Stimulated activated CD4-positive, alpha-beta T cell treated with anti-CD3 and anti-CD28 coated beads, Interleukin-12 subunit alpha, Interleukin-12 subunit beta, amount 100 ng/mL, for 48 hours (primary cell): Measurements from ENCODE around the gene ZNF280B.
"Not testable (repeated sequence)": the region's sequence is repeated elsewhere in the genome, so short reads cannot be mapped to it uniquely, and the experiment has no call there.

ENCODE experiments used
- DNase-seq, 3 donors: peaks; one replicate each; pipeline ENCODE4 v3.0.0-alpha.2; 2020; ENCODE audit warnings: low read depth in 2 of 3, low spot score in 1 of 3

The ZNF280B gene

DNA sequence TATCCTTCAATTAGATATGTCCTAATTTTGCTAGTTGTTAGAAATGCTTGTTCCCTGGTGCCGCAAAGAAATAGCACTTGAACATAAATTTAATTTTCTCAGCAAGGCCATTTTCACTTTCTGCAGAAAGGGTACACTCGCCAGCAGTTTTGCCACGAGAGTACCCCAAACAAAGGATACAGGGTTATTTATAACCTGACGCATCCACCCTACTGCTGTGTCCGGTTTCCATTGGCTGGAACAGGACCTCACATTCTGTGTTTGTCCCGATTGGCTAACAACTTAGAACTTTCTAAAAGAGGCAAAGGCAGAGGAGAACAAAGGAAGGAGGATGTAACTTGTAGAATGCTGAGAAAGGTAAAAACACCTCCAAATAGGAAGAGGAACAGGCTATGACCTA lies 1.4 kb upstream of the ZNF280B start:
- not testable (repeated sequence) for DNase-seq

DNA sequence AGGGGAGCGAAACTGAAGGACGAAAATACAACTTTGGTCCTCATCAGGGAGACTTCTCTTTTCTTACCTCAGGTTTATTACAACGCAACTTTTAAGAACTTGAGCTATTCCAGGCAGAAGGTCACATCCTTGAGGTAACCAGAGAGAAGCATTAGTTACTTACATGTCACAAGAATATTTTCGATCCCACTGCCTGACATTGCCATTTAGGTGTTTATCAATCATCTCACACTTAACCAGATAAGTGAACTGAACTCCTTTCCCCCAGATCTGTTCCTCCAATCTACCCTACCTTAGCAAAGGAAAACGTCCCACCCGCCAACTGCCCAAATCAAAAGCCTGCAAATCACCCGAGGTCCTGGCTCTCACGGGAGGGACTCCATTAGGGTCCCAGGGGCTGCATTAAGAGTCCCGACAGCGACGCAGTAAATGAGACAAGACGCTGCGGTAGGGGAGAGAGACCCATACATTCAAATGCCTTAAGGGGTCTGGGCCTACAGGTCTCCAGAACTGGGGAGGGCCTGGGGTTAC lies 734 bp downstream of the ZNF280B start:
- DNase-seq, result no peak

DNA sequence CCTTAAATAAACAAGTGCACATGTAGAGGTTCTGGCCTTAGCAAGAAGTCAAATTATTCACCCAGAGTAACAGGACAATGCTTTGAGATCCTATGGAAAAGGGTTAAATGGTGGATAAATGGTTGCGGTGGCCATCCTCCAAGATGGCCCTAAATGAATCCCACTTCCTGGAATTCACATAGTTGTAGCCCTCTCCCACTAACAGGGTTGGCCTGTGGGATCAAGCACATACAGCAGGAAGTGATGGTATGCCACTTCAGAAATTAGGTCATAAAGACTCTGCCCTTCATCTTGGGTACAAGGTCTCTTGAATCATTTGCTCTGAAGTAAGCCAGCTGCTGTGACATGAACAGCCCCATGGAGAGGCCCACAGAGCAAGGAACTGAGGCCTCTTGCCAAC lies 1.8 kb downstream of the ZNF280B start:
- no peak for DNase-seq

DNA sequence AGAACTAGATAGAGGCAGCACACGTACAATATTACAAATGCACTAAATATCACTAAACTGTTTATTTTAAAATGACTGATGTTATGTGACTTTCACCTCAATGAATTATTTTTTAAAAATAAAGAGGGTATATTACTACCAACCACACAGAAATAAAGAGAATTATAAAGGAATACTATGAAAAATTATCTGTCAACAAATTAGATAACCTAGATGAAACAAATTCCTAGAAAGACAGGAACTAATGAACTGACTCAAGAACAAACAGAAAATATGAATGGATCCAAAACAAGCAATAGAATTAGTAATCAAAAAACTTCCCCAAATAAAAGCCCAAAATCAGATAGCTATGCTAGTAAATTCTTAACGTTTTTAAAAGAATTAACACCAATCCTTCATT lies 10.3 kb downstream of the ZNF280B start:
- DNase-seq, result no peak

DNA sequence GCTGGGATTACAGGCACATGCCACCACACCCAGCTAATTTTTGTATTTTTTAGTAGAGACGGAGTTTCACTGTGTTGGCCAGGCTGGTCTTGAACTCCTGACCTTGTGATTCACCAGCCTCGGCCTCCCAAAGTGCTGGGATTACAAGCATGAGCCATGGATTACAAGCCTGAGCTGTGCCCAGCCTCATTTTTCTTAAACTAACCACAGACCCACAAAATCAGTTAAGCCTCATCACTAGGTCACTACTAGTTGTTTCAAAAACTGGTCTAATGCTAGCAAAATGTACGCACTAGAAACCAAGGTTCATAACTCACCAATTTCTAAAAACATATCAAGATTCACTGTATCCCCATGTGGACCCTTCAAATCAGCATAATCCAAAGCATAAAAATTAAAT lies 17.0 kb downstream of the ZNF280B start:
- not testable (repeated sequence) for DNase-seq

DNA sequence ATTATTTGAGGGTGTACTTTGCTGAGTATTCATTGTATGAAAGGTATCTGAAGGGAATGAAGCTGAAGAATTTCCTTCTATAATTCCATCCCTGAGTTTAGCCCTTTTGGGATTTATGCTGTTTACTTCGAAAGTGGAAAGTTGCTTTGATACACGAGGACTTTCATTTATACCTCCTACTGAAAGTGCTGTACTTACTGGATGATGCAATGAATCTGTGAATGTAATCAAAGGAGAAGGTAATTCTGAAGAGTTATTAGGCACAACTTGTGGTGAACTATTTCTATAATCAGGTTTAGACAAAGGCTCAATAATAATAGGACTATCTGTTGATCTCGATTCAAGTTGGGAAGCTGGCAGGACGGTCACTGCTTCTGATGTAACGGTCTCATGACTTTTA lies 19.8 kb downstream of the ZNF280B start:
- DNase-seq, result no peak

DNA sequence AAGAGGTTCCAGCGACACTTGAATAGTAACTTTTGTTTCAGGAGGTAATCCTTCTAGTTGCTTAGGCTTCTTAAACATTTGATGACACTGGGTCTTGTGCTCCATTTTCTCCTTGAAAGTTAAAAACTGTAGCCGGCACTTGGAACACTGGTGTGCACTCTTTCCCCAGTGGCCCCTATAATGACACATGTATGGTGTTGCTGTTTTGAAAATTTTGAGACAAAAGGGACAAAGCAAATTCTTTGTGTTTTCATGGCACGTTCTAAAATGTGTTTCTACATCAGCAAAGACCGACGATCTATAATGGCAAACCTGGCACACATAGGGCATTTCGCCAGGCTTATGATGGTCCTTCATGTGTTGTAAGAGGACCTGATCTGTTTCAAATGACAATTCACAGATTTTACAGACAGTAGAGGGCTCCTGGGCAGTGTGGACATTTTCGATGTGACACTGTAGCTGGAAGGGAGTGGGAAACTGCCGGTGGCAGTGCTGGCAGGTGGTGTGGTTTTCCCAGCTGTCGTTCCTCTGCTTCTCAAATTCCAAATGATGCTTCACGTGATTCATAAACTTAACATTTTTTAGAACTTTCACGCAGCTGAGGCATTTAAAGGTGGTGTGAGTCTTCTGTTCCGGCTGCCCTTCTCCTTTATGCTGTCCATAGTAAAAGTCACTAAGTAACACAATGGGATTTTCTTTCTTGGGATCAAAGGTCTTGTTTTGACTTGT lies 20.5 kb downstream of the ZNF280B start:
- no peak for DNase-seq

DNA sequence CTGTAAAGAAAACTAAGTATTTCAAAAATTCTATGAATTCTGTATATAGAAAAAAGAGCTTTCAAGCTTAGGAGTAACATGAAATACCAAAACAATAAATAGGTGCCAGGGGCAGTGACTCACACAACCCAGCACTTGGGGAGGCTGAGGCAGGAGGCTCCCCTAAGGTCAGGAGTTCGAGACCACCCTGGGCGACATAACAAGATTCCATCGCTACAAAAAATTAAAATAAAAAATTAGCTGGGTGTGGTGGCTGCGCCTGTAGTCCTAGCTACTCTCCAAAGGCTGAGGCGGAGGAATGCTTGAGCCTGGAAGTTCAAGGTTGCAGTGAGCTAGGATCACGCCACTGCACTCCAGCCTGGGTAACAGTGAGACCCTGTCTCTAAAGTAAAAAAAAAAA lies 21.5 kb downstream of the ZNF280B start:
- DNase-seq, result no peak

DNA sequence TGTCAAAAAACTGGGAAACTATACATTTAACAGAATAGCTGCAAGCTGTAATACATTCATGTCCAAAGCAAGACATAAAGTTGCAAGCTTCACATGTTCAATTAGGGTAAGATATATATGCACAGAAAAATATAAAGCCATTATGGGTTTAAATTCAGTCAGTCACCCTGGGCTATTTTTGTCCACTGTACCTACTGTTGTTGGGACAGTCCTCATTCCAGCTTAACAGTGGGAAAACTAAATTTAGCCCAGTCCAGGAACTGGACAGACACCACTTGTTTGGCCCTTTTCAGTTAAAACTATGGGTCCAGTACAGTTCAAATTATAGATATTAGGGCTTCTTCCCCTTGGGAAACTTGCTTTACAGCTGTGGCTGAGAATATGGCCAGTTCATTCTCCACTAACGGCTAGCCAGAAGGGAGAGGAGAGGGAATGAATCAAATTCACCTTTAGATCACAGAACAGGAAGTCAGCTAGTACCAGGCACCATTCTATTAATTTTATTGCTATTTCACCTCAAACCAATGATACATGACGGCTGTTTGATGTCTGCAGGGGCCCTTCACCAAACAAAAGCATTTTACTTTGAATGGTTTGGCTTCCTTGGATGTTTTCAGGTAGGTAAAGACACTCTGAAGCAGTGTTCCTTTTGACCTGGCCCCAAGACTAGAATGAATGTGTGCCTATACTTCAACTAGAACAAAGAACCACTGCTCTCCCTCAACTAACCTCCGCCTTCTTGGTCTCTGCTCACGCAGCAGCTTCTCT lies 22.2 kb downstream of the ZNF280B start:
- no peak for DNase-seq

DNA sequence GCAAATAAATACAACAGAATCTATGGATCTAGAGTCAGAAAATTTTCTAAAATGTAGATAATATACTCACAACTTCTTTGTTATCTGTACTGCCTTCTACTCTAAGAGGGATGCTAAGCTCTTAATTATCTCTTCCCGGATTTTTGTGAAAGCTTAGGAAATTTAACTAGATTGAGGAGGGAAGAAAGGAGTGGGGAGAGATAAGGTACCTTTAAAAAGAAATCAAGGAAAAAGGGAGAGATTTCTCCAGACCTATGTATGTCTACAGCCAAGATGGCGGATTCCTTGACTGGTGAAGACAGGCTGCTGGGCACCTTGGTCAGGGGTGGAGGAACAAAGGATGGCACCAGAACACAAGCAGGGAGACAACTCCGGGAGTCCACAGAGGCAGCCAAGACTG lies 23.0 kb downstream of the ZNF280B start:
- no peak for DNase-seq

DNA sequence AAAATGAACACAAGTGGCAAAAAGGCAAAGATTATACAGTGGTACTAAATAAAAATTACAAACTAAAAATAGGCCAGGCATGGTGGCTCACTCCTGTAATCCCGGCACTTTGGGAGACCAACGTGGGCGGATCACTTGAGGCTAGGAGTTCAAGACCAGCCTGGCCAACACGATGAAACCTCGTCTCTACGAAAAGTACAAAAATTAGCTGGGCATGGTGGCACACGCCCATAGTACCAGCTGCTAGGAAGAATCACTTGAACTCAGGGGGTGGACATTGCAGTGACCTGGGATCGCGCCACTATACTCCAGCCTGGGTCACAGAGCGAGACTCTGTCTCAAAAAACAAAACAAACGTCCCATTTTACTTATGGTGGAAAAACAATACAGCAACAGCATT lies 24.5 kb downstream of the ZNF280B start:
- DNase-seq, result no peak

DNA sequence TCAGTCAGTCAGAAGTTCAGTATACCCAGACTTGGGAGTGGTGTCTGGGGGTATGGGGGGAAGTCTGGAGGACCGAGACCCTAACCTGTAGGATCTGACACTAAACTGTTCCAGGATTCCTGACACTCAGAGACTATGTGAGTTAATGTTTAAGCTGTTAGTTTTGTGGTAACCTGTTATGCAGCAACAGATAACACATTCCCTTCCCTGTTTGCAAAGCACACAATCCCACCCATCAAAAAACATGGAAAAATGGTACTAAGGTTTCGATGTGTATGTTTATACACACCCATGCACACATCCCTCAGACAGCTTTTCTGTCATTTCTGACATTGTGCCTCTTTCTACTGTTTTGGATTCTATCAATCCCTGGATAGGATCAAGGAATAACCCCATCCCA lies 27.6 kb downstream of the ZNF280B start:
- DNase-seq, result no peak

DNA sequence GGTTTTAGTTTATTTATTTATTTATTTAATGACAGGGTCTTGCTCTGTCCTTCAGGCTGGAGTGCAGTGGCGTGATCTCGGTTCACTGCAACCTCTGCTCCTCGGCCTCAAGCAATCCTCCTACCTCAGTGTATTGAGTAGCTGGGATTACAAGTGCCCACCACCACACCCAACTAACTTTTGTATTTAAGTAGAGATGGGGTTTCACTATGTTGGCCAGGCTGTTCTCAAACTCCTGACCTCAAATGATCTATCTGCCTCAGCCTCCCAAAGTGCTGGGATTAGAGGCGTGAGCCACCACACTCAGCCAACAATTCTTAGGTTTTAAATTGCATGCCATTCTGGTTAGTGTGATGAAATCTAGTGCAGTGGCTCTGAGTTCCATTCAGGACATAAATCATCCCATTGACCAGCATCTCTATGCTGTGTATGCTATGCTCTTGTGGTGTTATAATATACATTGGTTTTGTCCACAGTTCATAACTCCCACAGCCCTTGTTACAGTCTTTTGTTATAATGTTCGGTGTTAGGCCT lies 28.5 kb downstream of the ZNF280B start:
- DNase-seq, result no peak

DNA sequence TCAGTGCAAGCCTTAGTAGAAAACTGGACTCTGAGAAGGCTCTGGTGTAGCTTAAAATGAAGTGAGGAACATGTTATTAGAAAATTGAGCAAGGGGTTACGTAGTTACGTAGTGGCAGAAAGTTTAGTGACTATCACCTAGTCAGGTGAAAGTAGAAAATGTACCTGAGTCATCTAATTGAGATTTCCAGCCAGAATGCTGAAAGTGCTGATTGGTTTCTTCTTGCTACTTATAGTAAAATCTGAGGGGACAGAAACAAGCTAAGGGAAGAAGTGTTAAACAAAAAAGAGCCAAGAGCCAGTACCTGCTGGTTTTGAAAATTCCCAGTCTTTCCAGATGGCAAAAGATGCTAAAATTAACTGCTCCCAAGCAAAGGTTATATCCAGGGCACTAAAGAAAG lies 29.4 kb downstream of the ZNF280B start:
- DNase-seq, result no peak

DNA sequence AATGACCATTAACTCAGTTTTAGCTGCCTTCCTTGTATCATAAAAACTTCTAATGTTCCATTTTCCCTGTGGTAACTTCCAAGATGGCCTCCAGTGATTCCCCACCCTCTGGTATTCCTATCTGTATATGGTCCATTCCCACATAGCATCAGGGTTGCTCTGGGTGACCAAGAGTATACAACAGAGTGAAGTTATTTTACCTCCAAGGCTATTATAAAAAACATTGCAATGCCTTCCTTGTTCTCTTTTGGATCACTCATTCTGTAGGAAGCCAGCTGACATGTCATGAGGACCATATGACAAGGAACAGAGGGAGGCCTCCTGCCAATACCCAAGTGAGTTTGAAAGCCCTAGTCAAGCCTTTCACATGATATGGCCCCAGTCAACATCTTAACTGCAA lies 30.1 kb downstream of the ZNF280B start:
- no peak for DNase-seq

DNA sequence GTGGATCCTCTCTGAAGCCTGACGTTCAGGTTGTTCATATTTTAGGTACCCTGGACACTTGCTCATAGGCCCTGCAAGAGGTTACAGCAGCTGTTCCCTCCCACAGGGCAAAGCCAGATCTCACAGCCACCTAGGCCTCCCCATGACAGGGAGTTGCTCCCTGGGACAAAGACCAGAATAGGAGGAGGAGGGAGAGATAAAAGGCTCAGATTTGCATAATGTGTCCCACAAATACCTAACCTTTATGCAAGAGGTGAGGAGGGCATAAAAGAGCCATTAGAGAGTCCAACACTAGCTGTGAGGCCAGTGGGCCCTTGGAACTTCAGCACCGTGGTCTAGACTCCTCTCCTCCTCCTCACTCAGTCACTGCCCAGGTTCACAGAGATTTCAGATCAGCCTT lies 33.8 kb downstream of the ZNF280B start:
- no peak for DNase-seq

DNA sequence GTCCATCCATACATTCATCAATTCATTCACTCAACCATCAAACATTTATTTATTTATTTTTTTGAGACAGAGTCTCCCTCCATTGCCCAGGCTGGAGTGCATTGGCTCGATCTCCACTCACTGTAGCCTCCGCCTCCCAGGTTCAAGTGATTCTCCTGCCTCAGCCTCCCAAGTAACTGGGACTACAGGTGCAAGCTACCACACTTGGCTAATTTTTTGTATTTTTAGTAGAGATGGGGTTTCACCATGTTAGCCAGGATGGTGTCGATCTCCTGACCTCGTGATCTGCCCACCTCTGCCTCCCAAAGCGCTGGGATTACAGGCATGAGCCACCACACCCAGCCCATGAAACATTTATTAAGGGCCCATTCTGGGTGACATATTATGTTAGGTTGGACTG lies 37.4 kb downstream of the ZNF280B start:
- DNase-seq, result not testable (repeated sequence)

DNA sequence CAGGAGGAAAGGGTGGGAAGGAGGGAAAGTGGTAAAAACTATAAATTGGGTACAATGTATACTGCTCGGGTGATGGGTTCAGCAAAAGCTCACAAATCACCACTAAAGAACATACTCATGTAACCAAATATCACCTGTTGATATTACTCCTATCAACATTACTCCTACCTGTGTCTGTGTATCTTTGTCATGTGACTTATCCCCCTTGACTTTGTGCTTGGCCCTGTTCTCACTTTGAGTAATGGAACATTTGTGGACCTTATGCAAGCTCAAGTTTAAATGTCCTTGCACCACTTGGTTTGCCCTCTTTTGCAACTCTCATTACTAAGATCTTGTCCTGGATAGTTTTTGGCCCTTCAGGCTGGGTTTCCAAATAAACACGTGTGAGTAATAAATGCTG lies 39.0 kb downstream of the ZNF280B start:
- no peak for DNase-seq

DNA sequence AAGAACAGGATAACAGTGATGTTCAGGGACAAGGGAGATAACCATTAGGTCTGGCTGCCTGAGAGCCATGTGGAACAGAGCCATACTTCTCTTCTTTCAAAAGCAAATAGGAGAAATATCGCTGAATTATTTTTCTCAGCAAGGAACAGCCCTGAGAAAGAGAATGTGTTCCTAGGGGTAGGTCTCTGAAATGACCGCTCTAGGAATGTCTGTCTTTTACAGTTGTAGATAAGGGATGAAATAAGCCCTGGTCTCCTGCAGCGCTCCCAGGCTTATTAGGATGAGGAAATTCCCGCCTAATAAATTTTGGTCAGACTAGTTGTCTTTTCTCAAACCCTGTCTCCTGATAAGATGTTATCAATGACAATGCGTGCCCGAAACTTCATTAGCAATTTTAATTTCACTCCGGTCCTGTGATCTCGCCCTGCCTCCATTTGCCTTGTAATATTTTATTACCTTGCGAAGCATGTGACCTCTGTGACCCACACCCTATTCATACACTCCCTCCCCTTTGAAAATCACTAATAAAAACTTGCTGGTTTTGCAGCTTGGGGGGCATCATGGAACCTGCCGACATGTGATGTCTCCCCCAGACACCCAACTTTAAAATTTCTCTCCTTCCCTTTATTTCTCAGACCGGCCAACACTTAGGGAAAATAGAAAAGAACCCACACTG lies 39.6 kb downstream of the ZNF280B start:
- not testable (repeated sequence) for DNase-seq

DNA sequence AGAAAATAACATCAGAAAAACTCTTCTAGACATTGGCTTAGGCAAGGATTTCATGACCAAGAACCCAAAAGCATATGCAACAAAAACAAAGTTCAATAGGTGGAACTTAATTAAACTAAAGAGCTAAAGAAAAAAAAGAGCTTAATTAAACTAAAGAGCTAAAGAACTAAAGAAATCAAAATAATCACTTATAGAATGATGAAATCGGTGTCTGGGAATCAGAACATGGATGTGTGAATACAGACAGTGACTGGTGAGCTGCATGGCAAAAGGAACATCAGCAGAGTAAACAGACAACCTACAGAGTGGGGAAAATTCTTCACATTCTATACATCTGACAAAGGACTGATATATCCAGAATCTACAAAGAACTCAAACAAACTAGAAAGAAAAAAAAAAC lies 41.4 kb downstream of the ZNF280B start:
- DNase-seq, result no peak

DNA sequence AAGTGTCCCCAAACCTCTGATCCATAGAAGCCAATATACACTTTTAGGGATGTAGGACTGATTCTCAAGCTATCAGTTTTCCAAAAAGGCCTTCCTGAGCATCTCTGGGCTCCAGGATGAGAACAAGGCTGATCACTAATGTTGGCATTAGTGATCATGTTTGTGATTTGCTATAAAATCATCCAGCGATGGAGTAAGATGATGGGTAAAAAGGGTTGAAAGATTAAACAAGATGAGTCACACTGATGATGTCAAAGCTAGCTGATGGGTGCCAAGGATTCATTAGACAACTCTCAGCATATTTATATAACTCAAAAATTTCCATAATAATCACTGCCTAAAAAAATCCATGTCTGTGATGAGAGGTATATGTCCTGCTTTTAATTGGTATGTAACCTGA lies 42.8 kb downstream of the ZNF280B start:
- DNase-seq, result no peak

DNA sequence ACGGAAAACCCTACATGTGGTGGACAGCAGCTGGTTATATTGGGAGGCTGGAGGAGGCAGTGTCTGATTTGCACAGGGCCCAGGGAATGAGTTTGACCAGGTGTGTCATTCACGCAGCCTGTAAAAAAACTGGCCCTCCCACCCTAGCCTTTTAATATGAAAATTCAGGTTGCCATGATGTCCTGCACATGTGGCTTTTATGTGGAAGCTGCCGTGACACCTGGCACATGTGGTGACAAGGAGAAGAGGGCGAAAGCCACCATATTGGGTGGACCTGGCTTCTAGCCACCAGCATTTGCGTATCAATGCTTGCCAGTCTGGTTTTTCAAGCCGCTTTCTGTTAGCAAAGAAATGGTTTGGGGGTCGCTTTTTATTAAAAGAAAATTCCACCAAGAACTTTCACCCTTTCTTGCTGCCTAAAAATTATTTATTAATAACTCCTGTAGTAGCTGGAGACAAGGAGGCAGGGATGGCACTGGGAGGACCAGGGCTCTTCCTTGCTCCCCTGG lies 43.4 kb downstream of the ZNF280B start:
- no peak for DNase-seq
